Liver (tissue), 3 donors: Measurements from ENCODE around the gene STIM1.

ENCODE experiments used
- ATF3 ChIP-seq: IDR thresholded peaks from 2 replicates; pipeline ENCODE4 v1.6.1; 2016; ENCODE audit warnings: antibody characterized with exemption
- CTCF ChIP-seq: fragments of 150-350 bp; IDR thresholded peaks from 2 replicates; pipeline ENCODE4 v1.5.1; 2017; ENCODE audit warnings: improper control_type of control experiment, low read depth, low read length; ENCODE audit not compliant: missing input control
- EGR1 ChIP-seq, 2 donors: IDR thresholded peaks; 2 replicates each; pipeline ENCODE4 v1.6.1; 2016 to 2018; ENCODE audit warnings: antibody characterized with exemption in 2 of 2, low read depth in 2 of 2
- FOXA1 ChIP-seq: IDR thresholded peaks from 2 replicates; pipeline ENCODE4 v1.6.1; 2016; ENCODE audit warnings: antibody characterized with exemption
- GABPA ChIP-seq, 2 donors: IDR thresholded peaks in 1 of 2; conservative IDR thresholded peaks in 1 of 2; 2 replicates each; pipeline ENCODE4 v1.6.1; 2016; ENCODE audit warnings: antibody characterized with exemption in 2 of 2, mild to moderate bottlenecking in 1 of 2, moderate library complexity in 1 of 2
- HNF4G ChIP-seq: IDR thresholded peaks from 2 replicates; pipeline ENCODE4 v1.6.1; 2016; ENCODE audit warnings: antibody characterized with exemption
- JUND ChIP-seq, 2 donors: IDR thresholded peaks; 2 replicates each; pipeline ENCODE4 v1.6.1; 2016; ENCODE audit warnings: antibody characterized with exemption in 2 of 2
- MAX ChIP-seq: IDR thresholded peaks from 2 replicates; pipeline ENCODE4 v1.6.1; 2016; ENCODE audit warnings: antibody characterized with exemption
- NR2F2 ChIP-seq: IDR thresholded peaks from 2 replicates; pipeline ENCODE4 v1.6.1; 2016; ENCODE audit warnings: antibody characterized with exemption
- RAD21 ChIP-seq, 2 donors: IDR thresholded peaks; 2 replicates each; pipeline ENCODE4 v1.6.1; 2016; ENCODE audit warnings: antibody characterized with exemption in 2 of 2, mild to moderate bottlenecking in 2 of 2
- RXRA ChIP-seq, 2 donors: IDR thresholded peaks; 2 replicates each; pipeline ENCODE4 v1.6.1; 2017 to 2018; ENCODE audit warnings: antibody characterized with exemption in 2 of 2, mild to moderate bottlenecking in 1 of 2
- SP1 ChIP-seq: IDR thresholded peaks from 2 replicates; pipeline ENCODE4 v1.6.1; 2018; ENCODE audit warnings: antibody characterized with exemption, mild to moderate bottlenecking
- TAF1 ChIP-seq: conservative IDR thresholded peaks from 2 replicates; pipeline ENCODE4 v1.6.1; 2016; ENCODE audit warnings: antibody characterized with exemption, mild to moderate bottlenecking
- TF ChIP-seq, protein P1 (sequence below): IDR thresholded peaks from 2 replicates; pipeline ENCODE4 v1.6.1; 2016; ENCODE audit warnings: antibody characterized with exemption, mild to moderate bottlenecking
- donor health status: healthy.
- donor health status: healthy.

- no peak for TF ChIP-seq CTCF
- TF ChIP-seq RAD21 (IDR thresholded peaks at IDR 0.05): no peak
- TF ChIP-seq GABPA (IDR thresholded peaks at IDR 0.05 in 1 of 2, conservative IDR thresholded peaks at IDR 0.05 in 1 of 2): no peak
- no peak for TF ChIP-seq SP1
- TF ChIP-seq FOXA1: no peak
- TF ChIP-seq EGR1 (IDR thresholded peaks at IDR 0.05; ENCODE audit: low read depth in 2 of 2): no peak
- TF ChIP-seq MAX: no peak
- TF ChIP-seq TAF1: no peak
- no peak for TF ChIP-seq JUND (IDR thresholded peaks at IDR 0.05)
- TF ChIP-seq ATF3: no peak
- TF ChIP-seq, protein P1, sequence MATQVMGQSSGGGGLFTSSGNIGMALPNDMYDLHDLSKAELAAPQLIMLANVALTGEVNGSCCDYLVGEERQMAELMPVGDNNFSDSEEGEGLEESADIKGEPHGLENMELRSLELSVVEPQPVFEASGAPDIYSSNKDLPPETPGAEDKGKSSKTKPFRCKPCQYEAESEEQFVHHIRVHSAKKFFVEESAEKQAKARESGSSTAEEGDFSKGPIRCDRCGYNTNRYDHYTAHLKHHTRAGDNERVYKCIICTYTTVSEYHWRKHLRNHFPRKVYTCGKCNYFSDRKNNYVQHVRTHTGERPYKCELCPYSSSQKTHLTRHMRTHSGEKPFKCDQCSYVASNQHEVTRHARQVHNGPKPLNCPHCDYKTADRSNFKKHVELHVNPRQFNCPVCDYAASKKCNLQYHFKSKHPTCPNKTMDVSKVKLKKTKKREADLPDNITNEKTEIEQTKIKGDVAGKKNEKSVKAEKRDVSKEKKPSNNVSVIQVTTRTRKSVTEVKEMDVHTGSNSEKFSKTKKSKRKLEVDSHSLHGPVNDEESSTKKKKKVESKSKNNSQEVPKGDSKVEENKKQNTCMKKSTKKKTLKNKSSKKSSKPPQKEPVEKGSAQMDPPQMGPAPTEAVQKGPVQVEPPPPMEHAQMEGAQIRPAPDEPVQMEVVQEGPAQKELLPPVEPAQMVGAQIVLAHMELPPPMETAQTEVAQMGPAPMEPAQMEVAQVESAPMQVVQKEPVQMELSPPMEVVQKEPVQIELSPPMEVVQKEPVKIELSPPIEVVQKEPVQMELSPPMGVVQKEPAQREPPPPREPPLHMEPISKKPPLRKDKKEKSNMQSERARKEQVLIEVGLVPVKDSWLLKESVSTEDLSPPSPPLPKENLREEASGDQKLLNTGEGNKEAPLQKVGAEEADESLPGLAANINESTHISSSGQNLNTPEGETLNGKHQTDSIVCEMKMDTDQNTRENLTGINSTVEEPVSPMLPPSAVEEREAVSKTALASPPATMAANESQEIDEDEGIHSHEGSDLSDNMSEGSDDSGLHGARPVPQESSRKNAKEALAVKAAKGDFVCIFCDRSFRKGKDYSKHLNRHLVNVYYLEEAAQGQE: no peak
- no peak for TF ChIP-seq HNF4G
- TF ChIP-seq RXRA (IDR thresholded peaks at IDR 0.05): no peak
- TF ChIP-seq NR2F2: no peak
Observed at GRCh38 chr11:3995949-3996554, 140.6 kb downstream of the STIM1 start.
